OCI-LY1 (cell line): ENCODE measurements around the gene SRD5A1.

ENCODE experiments used
- EZH2 ChIP-seq: fragments of 200-600 bp; sonication (generic), shearing (Covaris generic); IDR thresholded peaks from 2 replicates; pipeline ENCODE4 v1.8.0; 2017; ENCODE audit warnings: borderline replicate concordance, mixed run types, mild to moderate bottlenecking, antibody characterized with exemption, low read length, moderate library complexity, mixed read lengths
- TF ChIP-seq, protein P1 (sequence below): fragments of 200-600 bp; sonication (generic), shearing (Covaris generic); IDR thresholded peaks from 2 replicates; pipeline ENCODE4 v1.5.1; 2017; ENCODE audit warnings: mild to moderate bottlenecking, antibody characterized with exemption, low read length, moderate library complexity, mixed read lengths

DNA sequence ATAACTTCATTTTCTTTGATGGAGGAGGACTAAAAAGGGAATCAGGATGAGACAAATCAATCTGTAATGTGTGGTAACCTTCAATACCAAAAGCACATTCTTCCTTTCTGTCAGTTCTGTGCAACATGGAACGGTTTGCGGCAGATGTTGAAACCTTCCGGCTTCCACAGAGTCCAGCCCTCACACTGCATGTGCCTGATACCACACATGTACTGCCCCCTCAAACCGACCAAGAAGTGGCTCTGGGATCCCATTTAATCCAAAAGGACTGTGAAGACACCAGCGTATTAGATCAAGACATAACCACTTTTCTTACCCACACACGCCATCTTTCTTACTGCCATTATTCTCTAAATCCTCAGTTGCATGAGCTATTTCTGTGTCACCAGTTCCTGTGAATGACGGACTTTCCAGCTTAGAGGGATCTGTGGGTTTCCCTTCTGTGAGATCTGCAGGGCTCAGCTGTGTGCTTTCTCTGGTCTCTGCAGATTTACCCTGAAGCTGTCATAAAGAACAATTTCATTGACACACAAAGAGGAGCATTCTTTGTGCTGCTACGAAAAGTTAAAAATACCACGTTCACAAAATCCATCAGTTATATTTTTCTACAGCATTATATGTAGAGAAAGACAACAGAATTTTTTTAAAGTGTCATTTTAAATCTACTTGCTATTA, 26.2 kb upstream of the SRD5A1 start:
- TF ChIP-seq, protein P1, sequence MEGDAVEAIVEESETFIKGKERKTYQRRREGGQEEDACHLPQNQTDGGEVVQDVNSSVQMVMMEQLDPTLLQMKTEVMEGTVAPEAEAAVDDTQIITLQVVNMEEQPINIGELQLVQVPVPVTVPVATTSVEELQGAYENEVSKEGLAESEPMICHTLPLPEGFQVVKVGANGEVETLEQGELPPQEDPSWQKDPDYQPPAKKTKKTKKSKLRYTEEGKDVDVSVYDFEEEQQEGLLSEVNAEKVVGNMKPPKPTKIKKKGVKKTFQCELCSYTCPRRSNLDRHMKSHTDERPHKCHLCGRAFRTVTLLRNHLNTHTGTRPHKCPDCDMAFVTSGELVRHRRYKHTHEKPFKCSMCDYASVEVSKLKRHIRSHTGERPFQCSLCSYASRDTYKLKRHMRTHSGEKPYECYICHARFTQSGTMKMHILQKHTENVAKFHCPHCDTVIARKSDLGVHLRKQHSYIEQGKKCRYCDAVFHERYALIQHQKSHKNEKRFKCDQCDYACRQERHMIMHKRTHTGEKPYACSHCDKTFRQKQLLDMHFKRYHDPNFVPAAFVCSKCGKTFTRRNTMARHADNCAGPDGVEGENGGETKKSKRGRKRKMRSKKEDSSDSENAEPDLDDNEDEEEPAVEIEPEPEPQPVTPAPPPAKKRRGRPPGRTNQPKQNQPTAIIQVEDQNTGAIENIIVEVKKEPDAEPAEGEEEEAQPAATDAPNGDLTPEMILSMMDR = no peak
- no peak for TF ChIP-seq EZH2
